Pulmonary artery endothelial cell (primary cell): ENCODE measurements around the gene SHKBP1. TPM values are rescaled to one million over a fixed set of nuclear protein-coding genes. Genes with fewer than 3 reads are reported as not detected.

Experiments used
- DNase-seq: peaks from one replicate; pipeline ENCODE4 v3.0.0-alpha.2; 2011; ENCODE audit warnings: low read depth, low spot score
- total RNA-seq: library from RNA; depleted of rRNA; stranded (reverse); fragments of >200 nt; gene quantifications from 2 replicates; pipeline ENCODE4 v1.2.3, GENCODE V29; 2014

Gene SHKBP1
- total RNA-seq, 1 donor from 2014 or later, result 29.5 TPM

DNA sequence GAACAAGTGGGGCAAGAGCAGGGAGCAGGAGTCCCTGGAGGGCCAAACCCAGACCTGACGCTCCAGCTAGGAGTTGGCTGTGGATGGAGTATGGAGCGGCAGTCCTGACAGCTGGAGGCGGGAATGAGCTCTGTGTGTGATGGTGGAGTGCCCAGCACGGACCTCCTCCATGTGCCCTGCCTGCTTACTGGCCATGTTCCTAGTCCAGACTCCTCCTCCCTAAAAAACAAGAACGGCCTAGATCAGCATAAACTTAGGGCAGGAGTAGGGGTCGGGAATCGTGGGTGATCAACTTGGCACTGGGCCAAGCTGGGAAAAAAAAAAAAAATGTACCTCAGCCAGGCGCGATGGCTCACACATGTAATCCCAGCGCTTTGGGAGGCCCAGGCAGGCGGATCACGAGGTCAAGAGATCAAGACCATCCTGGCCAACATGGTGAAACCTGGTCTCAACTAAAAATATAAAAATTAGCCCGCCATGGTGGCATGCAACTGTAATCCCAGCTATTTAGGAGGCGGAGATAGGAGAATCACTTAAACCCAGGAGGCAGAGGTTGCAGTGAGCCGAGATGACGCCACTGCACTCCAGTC lies 54.0 kb downstream of the SHKBP1 start:
- no peak for DNase-seq

DNA sequence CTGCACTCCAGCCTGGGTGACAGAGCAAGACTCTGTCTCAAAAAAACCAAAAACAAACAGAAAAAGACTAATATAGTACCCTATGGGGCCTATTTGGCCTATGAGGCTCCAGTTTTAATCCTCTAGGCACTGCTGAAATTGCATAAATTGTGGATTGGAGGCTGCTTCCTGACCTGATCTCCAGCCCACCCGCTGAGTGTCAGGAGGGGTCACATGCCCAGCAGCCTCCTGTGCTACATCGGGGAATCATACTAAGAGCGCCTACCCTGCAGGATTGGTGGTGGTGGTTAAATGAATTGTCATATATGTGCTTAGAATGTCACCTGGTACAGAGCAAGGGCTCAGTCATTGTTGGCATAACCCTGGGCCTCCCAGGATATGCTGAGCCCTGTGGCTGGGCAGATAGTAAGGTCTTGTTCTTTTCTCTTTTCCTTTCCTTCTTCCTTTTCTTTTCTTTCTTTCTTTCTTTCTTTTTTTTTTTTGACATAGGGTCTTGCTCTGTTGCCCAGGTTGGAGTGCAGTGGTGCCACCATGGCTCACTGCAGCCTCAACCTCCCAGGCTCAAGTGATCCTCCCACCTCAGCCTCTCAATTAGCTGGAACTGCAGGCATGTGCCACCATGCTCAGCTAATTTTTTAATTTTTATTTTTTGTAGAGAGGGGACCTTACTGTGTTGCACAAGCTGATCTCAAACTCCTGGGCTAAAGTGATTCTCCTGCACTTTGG lies 55.8 kb downstream of the SHKBP1 start:
- no peak for DNase-seq

DNA sequence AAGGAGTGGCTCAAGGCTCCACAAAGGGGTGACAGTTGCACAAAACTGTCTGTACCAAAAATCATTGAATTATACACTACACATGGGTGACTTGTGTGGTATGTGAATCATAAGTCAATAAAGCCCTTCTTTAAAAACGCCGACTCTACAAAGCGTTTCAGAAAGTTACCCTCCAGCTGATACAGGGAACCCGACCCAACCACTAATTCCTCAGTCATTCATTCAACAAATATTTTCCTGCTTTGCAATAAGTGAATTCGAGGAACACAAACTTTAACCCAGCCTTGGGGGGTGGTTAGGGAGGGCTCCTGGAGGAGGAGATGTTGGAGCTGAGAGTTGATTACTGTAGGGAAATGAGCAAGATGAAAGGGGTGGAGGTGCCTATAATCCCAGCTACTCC lies 56.5 kb downstream of the SHKBP1 start:
- no peak for DNase-seq

DNA sequence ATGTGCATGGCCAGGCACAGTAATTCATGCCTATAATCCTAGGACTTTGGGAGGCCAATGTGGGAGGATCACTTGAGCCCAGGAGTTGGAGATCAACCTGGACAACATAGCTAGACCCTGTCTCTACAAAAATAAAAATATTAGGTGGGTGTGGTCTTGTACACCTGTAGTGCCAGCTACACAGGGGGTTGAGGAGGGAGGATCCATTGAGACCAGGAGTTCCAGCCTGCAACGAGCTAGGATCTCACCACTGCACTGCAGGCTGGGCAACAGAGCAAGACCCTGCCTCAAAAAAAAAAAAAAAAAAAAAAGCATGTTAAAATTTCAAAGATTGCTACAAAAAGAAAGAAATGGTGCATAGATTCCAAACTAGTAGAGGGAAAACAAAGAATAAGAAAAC lies 61.7 kb downstream of the SHKBP1 start:
- DNase-seq, result no peak

DNA sequence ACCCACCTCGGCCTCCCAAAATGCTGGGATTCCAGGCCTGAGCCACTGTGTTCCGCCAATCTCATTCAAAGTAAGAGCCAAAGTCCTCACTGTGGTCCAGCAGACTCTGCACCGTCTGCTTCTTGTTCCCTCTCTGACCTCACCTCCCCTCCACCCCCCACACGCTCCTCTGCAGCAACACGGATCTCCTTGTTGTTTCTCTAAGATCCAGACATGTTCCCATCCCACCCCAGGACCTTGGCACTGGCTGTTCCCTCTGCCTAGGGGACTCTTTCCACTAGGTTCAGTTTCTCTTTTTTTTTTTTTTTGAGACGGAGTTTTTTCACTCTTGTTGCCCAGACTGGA lies 62.9 kb downstream of the SHKBP1 start:
- DNase-seq, result no peak

DNA sequence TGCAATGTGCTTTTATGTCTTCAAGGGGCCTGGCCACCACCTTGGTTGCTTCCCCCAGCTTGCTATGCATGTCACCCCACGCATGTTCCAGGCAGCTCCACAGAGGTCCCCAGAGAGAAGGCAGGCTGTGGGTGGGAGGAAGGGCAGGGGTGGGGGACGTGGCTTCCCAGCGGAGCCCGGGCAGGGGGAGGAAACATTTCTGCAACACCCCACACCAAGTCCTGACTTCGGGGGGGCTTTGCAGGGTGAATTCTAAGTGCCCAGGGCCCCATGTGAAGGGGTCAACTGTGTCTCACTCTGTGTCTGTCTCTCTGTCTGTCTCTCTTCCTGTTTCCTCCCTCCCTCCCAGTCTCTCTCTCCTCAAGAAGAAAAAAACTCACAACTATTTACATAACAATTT lies 64.1 kb downstream of the SHKBP1 start:
- DNase-seq, result no peak

Other genes starting within 250 kb of the SHKBP1 start
- gene C19orf47, start 228.5 kb upstream of the SHKBP1 start, total RNA-seq, result 7.4 and 10.5 TPM in 2 replicates
- gene PLD3, start 228.2 kb upstream of the SHKBP1 start, total RNA-seq, result 91.0 and 155 TPM in 2 replicates
- gene HIPK4, start 186.7 kb upstream of the SHKBP1 start, total RNA-seq, result 0.07 TPM in 1 of 2 replicates, not detected in the other
- gene PRX, start 163.5 kb upstream of the SHKBP1 start, total RNA-seq, result 1.0 and 1.2 TPM in 2 replicates
- gene SERTAD1, start 150.9 kb upstream of the SHKBP1 start, total RNA-seq, result 18.8 and 22.9 TPM in 2 replicates
- gene SERTAD3, start 132.5 kb upstream of the SHKBP1 start, total RNA-seq, result 17.1 and 21.0 TPM in 2 replicates
- 53.9 and 68.7 TPM in 2 replicates for gene BLVRB, start 111.1 kb upstream of the SHKBP1 start, total RNA-seq
- gene SPTBN4, start 109.9 kb upstream of the SHKBP1 start, total RNA-seq, result 0.20 and 0.28 TPM in 2 replicates
- gene LTBP4, start 24.5 kb downstream of the SHKBP1 start, total RNA-seq, result 6.1 and 14.4 TPM in 2 replicates
- gene NUMBL, start 113.8 kb downstream of the SHKBP1 start, total RNA-seq, result 19.4 and 23.8 TPM in 2 replicates
- gene COQ8B, start 140.0 kb downstream of the SHKBP1 start, total RNA-seq, result 16.5 and 25.7 TPM in 2 replicates
- 19.8 and 25.8 TPM in 2 replicates for gene ITPKC, start 140.2 kb downstream of the SHKBP1 start, total RNA-seq
- 0.49 and 0.59 TPM in 2 replicates for gene ACTMAP, start 173.6 kb downstream of the SHKBP1 start, total RNA-seq
- 54.3 and 55.1 TPM in 2 replicates for gene SNRPA, start 174.3 kb downstream of the SHKBP1 start, total RNA-seq
- 0.20 TPM in 1 of 2 replicates, not detected in the other for gene MIA, start 198.6 kb downstream of the SHKBP1 start, total RNA-seq
- 6.7 and 10.6 TPM in 2 replicates for gene RAB4B, start 201.4 kb downstream of the SHKBP1 start, total RNA-seq
- gene EGLN2, start 222.3 kb downstream of the SHKBP1 start, total RNA-seq, result 117 and 150 TPM in 2 replicates